Calu3 (cell line): Measurements from ENCODE around the gene HIBCH. TPM values are rescaled to one million over a fixed set of nuclear protein-coding genes. Genes with fewer than 3 reads are reported as not detected.

ENCODE experiments used
- BruUV-seq: library from RNA; stranded (reverse); fragments of 400-500 nt; replicated peaks from 2 replicates; lab custom pipeline; 2021; lab: Mats Ljungman, UMichigan
- CTCF ChIA-PET: fragments of 300-600 bp; sonication (Branson Sonifier 250); formaldehyde crosslinking; loops from one replicate; lab custom pipeline; 2022; ENCODE audit warnings: antibody characterized with exemption; lab: Charles Lee
- DNase-seq: peaks from one replicate; pipeline ENCODE4 v3.0.0; 2022
- H3K27ac Mint-ChIP-seq: one replicate; pipeline ENCODE4 v1.8.0; 2022; ENCODE audit warnings: mixed read lengths; ENCODE audit not compliant: unreplicated experiment
- H3K27me3 Mint-ChIP-seq: one replicate; pipeline ENCODE4 v1.8.0; 2022; ENCODE audit warnings: mixed read lengths; ENCODE audit not compliant: unreplicated experiment
- H3K36me3 Mint-ChIP-seq: one replicate; pipeline ENCODE4 v1.8.0; 2022; ENCODE audit warnings: mild to moderate bottlenecking, moderate library complexity, mixed read lengths; ENCODE audit not compliant: insufficient read depth, unreplicated experiment
- H3K4me1 Mint-ChIP-seq: one replicate; pipeline ENCODE4 v1.8.0; 2022; ENCODE audit warnings: mild to moderate bottlenecking, low read depth, mixed read lengths; ENCODE audit not compliant: unreplicated experiment
- H3K4me3 Mint-ChIP-seq: one replicate; pipeline ENCODE4 v1.8.0; 2022; ENCODE audit warnings: mild to moderate bottlenecking, low read depth, moderate library complexity, mixed read lengths; ENCODE audit not compliant: unreplicated experiment
- H3K9me3 Mint-ChIP-seq: one replicate; pipeline ENCODE4 v1.8.0; 2022; ENCODE audit warnings: low read depth, mixed read lengths; ENCODE audit not compliant: unreplicated experiment
- intact Hi-C: fragments of 100-400 bp; cut with micrococcal nuclease; formaldehyde crosslinking; loops from one replicate; pipeline ENCODE4 v1.10.0; 2022; ENCODE audit not compliant: unreplicated experiment
- total RNA-seq: library from RNA; stranded (reverse); gene quantifications from 2 replicates; pipeline ENCODE4 v1.2.3, GENCODE V29; 2022
- TF ChIP-seq, protein P1 (sequence below): fragments of 200-600 bp; IDR thresholded peaks from one replicate; pipeline ENCODE4 v1.8.0; 2022; ENCODE audit warnings: antibody characterized with exemption; ENCODE audit not compliant: unreplicated experiment

Gene HIBCH
- total RNA-seq, 1 experiment from 2014 or later = 44.6 TPM

DNA sequence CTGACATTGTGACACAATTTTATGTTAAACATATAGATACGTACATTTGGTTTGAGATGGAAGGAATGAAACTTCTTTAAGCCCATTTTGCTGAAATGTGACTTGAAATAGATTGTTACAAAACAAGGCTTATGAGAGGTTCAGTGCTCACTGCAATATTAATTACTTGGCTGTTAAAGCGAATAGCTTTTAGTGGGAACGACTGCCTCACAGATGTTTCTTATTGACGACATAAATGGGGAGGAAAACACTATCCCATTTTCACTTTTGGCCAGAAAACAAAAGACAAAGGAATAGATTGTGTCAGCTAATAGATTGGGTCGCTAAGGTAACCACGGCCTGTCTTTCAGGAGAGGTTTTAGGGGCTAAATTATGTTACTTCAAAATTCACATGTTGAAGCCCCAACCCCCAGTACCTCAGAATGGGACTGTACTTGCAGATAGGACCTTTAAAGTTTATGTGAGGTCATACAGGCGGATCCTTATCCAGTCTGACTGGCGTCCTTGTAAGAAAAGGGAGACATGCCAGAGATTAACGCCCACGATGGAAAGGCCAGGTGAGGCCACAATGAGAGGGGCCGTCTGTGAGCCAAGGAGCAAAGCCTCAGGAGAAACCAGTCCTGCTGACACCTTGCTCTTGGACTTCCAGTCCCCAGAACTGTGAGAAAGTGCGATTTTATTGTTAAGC is 34.5 kb upstream of the HIBCH start:
- no TSS peak for BruUV-seq
- CTCF ChIA-PET = no interaction called here
- Mint-ChIP-seq H3K4me3 (no peak overlapping the region), H3K9me3 (no peaks in the 10 kb centered on the region), H3K27ac (no peak overlapping the region), H3K36me3 (peaks cover 4% of the 10 kb centered on the region), H3K27me3 (no peaks in the 10 kb centered on the region), H3K4me1 (peaks cover 25% of the 10 kb centered on the region)
- DNase-seq = no peak
- TF ChIP-seq, protein P1, sequence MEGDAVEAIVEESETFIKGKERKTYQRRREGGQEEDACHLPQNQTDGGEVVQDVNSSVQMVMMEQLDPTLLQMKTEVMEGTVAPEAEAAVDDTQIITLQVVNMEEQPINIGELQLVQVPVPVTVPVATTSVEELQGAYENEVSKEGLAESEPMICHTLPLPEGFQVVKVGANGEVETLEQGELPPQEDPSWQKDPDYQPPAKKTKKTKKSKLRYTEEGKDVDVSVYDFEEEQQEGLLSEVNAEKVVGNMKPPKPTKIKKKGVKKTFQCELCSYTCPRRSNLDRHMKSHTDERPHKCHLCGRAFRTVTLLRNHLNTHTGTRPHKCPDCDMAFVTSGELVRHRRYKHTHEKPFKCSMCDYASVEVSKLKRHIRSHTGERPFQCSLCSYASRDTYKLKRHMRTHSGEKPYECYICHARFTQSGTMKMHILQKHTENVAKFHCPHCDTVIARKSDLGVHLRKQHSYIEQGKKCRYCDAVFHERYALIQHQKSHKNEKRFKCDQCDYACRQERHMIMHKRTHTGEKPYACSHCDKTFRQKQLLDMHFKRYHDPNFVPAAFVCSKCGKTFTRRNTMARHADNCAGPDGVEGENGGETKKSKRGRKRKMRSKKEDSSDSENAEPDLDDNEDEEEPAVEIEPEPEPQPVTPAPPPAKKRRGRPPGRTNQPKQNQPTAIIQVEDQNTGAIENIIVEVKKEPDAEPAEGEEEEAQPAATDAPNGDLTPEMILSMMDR = no peak
- intact Hi-C loops = no loop called here

DNA sequence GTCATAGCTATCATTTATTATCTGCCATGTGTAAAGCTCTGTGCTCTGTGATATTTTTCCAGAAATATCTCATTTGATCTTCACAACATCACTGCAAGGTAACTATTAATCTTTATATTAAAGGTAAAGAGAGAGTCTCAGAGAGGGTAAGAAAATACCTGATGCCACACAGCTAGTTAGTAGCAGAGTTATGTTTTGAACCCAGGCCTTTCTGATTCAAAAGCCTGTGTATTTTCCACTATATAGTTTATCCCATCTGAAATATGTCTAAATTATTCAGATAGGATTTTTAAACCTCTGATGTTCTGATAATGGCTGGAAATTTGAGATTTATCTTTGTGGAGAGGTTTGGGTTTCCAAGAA is 33.9 kb upstream of the HIBCH start:
- DNase-seq = no peak
- peaks cover 4% of the 10 kb centered on the region for H3K36me3 Mint-ChIP-seq
- no TSS peak for BruUV-seq
- intact Hi-C loops = no loop called here
- H3K27ac Mint-ChIP-seq = no peak overlapping the region
- H3K9me3 Mint-ChIP-seq = no peaks in the 10 kb centered on the region
- H3K27me3 Mint-ChIP-seq = no peaks in the 10 kb centered on the region
- CTCF ChIA-PET = no interaction called here
- peaks cover 25% of the 10 kb centered on the region for H3K4me1 Mint-ChIP-seq
- H3K4me3 Mint-ChIP-seq = no peak overlapping the region
- TF ChIP-seq, protein P1 = no peak

DNA sequence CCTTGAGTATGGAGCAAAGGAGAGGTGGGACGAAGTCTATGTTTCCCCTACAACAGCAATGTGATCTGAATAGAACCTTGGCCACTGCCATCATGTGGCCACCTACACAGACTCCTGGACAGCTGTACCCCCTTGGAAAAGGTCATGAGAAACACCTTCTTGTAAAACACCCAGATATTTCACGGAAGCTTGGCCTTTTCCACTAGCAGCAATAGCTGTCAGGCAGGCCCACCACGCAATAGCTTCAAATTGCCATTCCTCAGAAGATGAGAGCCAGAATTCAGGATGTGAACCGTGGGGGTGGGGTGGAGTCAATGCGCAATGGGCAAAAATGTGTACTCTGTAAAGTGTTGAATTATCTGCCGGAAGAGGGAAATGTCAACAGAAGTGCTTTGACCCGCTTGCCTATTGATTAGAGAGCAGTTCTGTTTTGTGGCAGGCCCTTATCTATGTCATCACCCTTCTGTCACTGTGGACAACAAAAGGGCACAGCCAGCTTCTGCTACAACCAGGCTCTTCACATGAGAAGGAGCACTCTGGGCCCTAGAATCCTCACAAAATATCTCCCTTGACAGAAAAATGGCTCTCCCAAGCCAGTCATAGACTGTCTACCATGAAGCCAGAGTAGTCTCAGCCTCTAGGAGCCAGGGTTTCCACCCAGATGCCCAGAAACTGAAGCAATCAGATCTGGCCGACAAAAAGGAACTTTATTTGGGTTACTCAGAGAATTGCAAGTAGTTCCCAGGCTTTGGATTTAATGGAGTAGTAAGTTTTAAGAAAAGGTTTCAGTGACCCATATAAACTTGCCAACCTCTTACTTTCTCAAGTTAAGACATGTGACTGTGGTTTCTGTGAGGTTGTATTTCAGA is 33.3 kb upstream of the HIBCH start:
- Mint-ChIP-seq H3K27me3 (no peaks in the 10 kb centered on the region), H3K9me3 (no peaks in the 10 kb centered on the region), H3K36me3 (peaks cover 4% of the 10 kb centered on the region), H3K4me3 (no peak overlapping the region), H3K4me1 (peaks cover 25% of the 10 kb centered on the region), H3K27ac (no peak overlapping the region)
- TF ChIP-seq, protein P1 = no peak
- intact Hi-C loops = no loop called here
- CTCF ChIA-PET = no interaction called here
- no peak for DNase-seq
- BruUV-seq = no TSS peak

DNA sequence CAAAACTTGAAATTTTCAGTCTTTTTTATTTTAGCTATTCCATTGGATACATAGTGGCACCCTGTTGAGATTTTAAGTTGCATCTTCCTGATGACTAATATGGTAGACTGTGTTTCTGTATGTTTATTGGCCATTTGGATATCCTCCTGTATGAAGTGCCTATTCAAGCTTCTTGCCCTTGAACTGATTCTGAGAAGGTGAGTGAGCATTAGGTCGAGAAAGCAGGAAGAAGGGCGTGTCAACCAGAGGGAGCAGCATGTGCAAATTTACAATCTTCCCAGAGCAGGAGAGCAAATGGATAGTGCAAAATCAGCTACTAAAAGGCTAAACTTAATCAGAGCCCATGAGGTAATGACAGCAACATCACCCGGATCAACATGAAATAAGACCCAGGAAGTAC is 32.3 kb upstream of the HIBCH start:
- intact Hi-C loops = no loop called here
- no peak overlapping the region for H3K4me3 Mint-ChIP-seq
- DNase-seq = no peak
- no TSS peak for BruUV-seq
- H3K27ac Mint-ChIP-seq = no peak overlapping the region
- peaks cover 25% of the 10 kb centered on the region for H3K4me1 Mint-ChIP-seq
- no peaks in the 10 kb centered on the region for H3K9me3 Mint-ChIP-seq
- H3K36me3 Mint-ChIP-seq = peaks cover 4% of the 10 kb centered on the region
- CTCF ChIA-PET = no interaction called here
- H3K27me3 Mint-ChIP-seq = no peaks in the 10 kb centered on the region
- TF ChIP-seq, protein P1 = no peak
